ENCODE results near the gene IL12A.

Gene IL12A

DNA sequence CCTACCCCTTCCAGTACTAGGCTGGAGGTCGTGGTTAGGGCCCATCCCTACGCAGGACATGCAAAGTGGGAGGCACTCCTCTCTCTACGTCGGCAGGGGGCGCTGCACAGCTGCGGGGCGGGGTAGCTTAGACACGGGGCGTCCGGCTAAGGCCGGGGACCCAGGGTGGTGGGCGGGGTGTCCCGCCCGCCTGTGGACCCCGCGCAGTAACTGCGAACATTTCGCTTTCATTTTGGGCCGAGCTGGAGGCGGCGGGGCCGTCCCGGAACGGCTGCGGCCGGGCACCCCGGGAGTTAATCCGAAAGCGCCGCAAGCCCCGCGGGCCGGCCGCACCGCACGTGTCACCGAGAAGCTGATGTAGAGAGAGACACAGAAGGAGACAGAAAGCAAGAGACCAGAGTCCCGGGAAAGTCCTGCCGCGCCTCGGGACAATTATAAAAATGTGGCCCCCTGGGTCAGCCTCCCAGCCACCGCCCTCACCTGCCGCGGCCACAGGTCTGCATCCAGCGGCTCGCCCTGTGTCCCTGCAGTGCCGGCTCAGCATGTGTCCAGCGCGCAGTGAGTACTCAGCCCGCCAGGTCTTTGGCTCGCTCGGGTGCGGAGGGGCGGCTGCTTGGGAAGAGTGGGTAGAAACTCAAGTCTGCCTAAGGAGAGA is at the start of gene IL12A:
TSS of gene IL12A (plus strand) at position 219 of the 655 bp plus-strand sequence.
- DNase-seq (ENCODE audit: low spot score) = peak; percentile 88

DNA sequence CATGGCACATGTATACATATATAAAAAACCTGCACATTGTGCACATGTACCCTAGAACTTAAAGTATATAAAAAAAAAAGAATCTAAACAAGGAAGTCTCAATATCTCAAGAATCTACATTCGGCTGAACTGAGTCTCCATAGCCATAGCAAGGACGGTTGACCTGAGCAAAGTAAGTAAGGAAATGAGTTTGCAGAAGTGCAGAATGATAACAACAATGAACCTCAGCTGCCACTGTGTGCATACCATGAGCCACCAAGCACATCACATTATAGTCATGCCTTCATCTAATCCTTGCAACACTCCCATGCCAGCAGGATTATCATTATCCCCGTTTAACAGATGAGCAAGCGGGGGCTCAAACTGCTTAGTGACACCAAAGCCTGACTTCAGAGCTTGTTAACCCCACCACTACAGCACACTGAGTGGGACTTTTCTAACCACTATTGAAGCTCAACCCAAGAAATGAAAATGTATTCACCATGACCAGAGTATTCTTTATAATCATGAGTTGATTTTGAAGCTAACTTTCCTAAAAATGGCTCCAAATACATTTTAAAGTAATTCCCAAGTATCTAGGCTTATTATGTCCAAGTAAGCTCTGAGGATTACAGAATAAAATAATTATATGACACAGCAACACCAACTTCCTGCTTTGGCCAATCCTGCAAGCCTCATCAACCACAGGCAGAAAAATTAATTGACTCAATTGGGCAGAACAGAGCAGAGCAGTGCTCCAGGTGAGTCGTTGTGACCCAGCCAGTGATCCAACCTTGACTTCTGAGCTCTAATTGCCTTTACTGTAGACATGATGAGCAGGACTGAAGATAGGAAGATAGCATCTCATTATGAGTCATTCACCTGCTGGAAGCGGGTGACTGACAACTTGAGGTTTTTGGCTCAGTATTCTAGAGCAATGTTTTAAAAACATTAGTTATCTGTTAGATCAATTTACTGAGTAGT is 47.3 kb upstream of the IL12A start:
- no peak for DNase-seq (ENCODE audit: low spot score)

DNA sequence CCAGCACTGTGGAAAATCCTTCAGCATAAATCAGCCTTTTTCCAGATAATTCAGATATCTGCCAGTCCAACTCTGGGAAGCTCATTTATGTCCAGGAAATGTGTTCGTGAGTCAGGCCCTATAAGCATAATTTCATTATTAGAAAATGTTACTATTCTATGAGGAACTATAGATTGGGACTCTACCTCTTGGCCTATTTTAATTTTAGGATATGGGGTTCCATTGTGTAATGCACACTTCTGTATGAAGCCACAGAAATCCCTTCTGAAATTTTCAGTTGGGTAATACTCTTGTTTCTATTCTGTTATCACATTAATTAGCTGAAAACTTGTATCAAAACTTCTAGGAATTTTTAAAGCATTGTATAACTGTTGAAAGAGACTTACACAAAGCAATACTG is 43.9 kb upstream of the IL12A start:
- DNase-seq (ENCODE audit: low spot score) = no peak

DNA sequence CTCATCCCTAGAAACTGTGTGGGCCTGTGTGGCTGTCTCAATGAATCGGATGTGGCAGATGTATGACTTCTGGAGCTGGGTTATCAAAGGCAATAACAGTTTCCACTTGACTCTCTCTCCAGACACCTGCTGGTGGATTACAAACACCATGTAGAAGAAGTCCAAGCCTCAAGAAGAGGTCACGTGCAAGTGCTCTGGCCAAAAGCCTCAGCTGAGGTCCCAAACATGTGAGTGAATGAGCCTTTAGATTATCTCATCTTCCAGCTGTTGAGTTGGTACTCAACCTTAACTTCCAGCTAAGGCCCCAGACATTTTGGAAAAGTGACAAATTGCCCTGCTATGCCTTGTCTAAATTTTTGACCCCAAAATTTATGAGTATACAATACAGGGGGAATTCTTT is 42.7 kb upstream of the IL12A start:
- DNase-seq (ENCODE audit: low spot score) = no peak

DNA sequence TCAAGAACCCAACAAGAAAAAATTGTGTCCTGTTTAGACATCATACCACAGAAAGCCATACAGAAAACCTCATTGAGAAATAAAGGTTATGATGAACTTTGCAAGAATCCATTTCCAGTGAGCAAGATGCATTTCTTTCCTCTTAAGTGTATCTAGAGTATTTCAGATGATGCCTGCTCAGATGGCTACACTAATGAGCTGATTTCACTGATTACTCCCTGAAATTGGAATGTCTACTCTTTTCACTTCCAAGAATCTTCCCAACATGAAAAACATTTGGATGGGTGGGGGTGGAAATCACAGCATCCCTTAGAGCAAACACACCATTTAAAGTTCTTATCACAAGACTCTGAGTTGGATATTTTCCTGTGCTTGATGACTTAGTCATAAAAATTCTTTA is 41.4 kb upstream of the IL12A start:
- DNase-seq (ENCODE audit: low spot score) = no peak

DNA sequence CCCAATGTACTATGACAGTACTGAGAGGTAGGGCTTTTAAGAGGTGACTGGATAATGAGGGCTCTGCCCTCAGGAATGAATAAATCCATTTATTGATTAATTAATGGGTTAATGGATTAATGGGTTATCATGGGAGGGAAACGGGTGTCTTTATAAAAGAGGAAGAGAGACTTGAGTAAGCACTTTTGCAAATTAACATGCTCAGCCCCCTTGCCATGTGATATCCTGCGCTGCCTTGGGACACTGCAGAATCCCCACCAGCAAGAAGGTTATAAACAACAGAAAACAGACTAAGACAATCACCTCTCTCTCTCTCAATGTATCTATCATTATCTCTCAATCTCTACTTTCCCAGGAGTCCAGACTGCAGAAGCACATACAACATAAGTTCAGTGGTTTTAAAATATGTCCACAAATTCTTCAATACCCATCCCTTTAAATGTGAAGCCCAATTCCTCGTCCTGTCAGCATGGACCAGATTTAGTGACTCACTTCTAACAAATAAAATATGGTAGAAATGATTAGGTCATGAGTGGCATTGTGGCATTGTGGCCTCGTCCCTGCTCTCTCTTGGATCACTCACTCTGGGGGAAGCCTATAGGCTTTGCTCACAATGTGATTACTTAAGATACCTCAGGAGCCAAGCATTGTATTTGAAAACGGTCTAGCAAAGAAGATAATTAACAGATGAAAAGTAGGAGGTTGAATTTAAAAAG is 40.0 kb upstream of the IL12A start:
- no peak for DNase-seq (ENCODE audit: low spot score)

DNA sequence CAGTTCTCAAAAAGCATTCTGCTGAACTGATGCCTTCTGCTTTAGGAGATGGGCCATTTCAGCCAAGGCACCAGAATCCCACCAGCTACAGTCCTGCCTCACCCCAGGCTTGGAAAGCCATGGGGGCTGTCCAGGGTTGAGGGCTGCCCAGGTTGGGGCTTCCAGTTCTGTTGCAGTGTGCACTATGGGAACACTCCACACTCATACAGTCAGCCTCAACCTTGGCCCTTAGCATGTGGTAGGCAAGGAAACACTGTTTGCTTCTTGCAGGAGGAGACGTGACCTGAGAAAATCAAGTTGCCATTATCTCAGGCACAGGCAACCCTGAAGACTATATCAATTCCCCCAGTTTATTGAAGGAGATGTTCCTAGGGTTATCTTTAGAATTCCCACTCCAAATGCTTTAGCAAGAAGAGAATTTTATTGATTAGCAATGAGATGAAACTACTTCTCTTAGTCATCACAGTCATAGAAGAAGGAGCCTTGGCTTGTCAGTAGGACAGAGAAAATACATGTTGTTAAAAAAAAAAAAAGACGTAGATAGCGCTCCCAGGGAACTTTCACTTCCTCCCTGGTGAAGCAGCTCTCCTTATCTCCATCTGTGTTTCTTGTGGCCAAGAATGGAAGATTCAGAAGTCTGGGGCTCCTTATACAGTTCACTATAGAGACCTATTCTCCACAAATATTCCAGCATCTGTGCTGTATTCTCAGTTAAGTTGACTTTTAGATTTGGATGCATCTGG is 38.3 kb upstream of the IL12A start:
- DNase-seq (ENCODE audit: low spot score) = no peak

DNA sequence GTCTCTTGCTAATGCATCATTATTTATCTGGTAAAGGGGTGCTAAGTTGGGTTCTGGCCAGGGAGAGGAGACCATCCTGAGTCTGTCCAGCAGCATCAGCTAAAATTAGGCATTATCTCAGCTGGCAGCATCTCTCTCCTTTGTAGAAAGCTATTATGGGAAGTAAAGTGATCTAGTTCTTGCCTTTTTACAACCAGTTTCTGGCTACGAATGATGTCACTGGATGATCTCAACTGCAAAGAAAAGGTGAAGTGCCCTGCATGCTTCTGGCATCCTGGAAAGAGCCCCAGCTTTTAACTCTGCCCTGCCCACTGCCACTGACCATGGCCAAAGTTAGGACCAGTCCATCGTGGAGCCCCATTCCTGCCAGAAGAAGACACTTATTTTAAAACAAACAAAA is 37.1 kb upstream of the IL12A start:
- no peak for DNase-seq (ENCODE audit: low spot score)

DNA sequence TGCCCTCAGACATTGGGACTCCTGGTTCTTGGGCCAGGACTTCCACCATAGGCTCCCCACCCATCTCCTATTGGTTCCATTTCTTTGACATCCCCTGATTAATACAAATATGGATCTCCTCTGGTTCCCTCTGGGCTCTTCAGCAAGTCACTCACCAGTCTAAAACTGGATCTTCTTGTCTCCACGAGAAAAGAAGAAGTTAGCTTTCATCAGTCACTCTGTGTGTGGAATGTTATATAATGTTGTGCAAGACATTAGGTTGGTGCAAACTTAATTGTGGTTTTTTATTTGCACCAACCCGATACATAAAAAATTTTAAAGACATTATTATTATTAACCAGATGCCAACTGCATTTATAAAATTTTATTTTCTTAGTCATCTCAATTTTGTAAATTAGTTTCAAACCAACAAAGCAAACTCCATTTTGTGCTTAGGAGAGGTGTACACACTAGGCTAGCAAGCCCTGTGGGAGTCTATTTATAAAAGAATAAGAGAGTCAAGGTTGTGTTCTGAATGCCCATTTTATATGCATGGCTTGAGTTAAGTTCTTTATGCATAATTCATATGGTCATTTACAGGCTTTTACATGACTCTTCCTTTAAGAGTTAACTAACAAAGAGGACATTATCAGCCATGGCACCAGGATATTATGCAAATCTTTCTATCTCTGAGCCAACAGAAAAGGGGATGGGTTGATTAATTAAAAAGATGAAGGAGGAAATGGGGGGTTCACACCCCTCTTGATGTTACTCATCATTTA is 35.1 kb upstream of the IL12A start:
- DNase-seq (ENCODE audit: low spot score) = no peak

DNA sequence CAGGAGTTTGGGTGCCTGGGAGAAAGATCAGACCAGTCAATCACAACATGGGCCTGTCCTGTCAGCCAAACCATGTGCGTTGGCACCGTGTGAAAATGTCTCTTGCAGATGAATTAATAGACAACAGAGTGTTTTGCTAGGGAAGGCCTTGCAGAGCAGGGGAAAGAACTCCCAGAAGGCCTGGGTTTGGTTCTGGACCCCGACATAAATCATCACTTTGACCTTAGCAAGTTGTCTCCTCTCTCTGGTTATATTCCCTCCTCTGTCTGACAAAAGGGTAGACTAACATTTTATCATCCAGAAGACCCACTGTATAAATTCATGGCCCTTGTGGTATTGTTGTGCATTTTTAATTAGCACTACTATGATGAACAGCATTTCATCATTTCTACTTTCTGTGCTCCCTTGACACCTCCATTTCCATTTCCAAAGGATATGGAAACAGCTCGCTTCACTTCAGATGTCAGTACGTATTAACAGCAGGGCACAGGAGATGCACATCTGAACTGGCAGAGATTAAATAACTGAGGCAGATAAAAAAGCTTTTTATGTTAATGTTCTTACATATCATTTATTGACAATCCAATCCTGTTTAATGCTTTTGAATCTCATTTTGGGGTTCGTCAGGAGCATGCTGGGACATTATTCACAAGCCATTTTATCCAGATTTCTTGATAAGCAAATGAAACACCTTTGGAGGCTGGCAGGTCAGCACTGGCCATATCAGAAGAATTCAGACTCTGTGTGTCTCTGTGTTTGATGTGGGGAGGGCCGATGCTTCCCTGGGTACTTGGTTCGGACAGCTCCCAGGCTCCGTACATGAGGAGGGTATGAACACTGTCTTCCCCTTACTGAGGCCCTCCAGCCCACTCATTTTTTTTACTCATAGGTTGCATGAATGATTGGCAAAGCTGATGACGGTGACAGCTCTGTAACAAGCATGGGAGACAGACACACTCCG is 28.2 kb upstream of the IL12A start:
- no peak for DNase-seq (ENCODE audit: low spot score)

DNA sequence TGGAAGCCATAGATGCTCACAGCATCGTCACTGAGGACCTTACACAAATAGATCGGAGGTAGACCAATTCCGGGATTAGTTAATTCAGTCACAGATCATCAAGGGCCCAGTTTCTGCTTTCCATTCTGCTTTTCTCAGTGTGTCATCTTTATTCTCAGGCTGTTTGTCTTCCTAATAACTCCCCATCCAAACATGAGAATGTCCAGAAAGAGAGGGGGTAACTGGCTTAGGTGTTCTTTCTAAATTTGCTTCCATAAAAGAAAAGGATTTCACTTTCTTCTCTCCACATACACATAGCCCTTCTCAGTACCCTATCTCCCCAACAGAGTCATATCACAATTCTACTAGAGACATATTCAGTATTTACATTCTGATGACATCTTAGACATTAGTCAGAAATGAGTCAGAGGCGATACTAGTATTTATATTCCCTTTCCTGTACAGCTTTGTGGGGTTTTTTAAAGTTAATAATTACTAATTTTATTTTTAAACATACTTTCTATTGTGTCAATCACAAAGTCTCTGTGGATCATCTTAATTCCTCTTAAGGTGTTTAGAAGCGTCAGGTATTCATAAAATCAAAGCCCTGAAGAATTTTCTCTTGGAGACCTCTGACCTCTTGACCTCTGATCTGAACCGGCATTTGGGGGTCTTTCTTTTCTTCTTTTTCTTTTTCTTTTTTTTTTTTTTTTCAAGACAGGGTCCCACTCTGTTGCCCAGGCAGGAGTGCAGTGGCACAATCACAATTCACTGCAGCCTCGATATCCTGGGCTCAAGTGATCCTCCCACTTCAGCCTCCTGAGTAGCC is 24.3 kb upstream of the IL12A start:
- no peak for DNase-seq (ENCODE audit: low spot score)

DNA sequence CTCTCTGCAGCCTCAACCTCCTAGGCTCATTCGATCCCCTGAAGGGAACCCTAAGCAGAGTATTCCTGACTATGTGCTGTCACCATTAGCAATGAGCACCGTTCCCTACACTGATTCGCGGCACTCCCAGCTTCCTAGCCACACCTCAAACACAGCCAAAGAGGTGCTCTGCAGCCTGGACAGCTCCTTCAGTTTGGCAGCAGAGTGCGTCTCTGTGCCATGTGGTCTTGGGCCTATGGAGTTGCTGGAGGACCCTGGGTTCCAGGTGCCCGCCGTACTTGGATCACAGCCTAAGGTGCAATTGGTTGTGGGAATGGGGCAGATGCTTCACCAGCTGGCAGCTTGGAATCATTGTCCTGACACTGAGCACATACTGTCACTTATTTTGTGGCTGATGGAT is 17.3 kb upstream of the IL12A start:
- no peak for DNase-seq (ENCODE audit: low spot score)

DNA sequence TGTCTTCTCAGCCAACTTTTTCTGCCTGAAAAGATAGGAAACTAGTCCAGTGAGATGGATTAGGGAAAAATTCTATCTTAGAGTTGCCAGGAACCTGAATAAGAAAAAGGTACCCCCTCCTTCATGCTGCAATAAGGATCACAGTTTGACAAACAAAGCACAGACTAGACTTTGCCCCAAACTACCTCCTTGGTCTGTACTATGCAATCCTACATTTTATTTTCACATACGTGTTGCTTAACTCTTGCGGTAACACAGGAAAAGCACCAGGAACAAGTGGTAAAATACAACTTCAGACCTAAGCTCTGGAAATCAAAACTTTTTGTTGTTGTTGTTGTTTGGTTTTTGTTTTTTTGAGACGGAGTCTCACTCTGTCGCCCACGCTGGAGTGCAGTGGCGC is 11.3 kb upstream of the IL12A start:
- DNase-seq (ENCODE audit: low spot score) = no peak

DNA sequence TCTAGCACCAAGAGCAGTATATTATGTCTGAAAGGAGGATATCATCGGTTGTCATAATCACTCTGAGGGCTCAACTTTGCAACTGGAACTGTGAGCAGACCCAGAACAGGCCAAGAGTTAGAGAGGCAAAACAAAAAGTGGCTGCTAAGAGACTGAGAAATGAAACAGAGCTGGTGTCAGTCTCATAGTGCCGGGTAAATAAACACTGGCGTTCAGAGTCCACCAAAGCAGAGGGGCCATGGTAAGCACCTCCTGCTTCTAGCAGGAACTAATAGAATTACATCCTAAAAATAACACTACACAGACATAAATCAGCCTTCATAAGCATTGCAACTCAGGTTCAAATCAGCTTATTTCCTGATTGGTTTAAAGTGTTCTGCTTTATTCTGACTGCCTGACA is 10.3 kb upstream of the IL12A start:
- no peak for DNase-seq (ENCODE audit: low spot score)

DNA sequence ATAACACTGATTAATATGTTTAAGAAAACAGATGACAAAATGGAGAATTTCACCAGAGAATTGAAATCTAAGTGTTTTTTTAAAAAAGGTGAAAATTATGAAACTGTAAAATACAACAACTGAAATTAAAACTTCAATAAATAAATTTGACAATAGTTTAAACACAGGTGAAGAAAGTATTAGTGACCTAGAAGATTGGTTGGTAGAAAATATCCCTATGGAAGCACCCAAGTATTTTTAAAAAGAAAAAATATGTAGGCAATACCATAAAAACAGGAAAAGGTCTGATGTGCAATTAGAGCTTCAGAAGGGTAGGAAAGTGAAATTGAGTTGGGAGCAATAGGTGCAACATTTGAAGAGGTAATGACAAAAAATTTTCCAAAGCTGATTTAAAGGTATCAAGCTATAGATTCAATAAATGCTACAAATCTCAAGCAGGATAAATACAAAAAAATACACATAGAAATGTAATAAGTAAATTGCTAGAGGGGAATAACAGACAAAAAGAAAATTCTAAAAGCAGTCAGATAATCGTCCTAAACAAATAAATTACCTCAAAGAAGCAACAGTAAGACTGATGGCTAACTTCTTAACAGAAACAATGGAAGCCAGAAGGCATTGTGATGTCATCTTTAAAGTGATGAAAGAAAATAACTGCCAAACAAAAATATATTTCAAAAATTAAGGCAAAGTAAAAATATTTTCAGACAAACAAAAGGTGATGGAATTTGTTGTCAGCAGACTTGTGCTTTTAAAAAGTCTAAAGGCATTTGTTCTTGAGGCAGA is 9.5 kb upstream of the IL12A start:
- DNase-seq (ENCODE audit: low spot score) = no peak

DNA sequence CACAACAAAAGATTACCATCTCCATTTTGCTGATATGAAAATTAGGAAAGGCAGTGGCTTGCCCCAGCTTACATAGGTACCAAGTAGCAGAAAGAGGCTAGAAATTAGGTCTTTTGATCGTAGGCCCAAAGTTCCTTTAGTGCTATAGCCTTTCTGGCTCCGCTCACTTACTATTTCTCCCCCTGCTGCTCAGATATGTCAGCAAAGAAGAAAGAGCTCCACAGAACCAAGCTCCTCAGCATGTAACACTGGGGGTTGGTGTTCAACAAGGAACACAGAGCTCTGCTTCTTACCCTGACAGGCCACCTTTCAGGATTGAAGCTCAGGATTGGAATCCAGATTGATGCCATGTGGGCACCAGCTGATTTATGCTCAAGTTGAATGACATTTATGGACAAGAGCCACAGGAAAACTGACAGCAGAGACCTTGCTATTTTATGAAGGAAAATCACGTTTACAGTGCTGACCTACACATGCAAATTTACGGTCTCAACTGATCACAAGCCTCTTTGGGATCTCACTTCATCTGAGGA is 6.1 kb upstream of the IL12A start:
- DNase-seq (ENCODE audit: low spot score) = no peak

DNA sequence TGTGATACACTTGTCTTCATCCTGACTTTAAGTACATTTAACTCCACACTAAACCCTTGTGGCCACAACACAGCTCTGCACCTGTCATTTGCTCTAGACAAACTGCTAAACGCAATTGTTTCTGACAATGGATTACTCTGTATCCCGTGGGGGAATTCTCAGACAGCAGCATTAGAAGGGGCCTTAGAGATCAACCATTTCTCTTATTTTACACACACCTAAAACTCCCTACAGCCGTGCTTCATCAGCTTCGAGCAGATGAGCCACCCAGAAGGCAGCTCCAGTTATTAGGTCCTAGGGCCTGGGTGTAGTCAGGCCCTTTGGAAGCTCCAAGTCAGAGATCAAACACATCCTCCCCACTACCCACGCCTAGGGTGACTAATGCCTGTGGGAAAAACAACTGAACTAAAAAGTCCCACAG is 1.3 kb upstream of the IL12A start:
- DNase-seq (ENCODE audit: low spot score) = no peak
